HepG2 (cell line): ENCODE results near the gene LRGUK. TPM values are rescaled to one million over a fixed set of nuclear protein-coding genes. Genes with fewer than 3 reads are reported as not detected.

Experiments
- ATAC-seq: fragments of 200-7000 bp; cut with Tn5 transposase; 3 replicates; pipeline ENCODE4 v1.9.1; 2020; ENCODE audit warnings: mild to moderate bottlenecking, moderate library complexity
- BruUV-seq: library from RNA; stranded (reverse); fragments of 400-500 nt; replicated peaks from 2 replicates; lab custom pipeline; 2021; lab: Mats Ljungman, UMichigan
- CTCF ChIA-PET: fragments of 300-600 bp; formaldehyde crosslinking; extraction: SDS; loops from one replicate; lab custom pipeline; 2021; ENCODE audit warnings: low total read pairs, inconsistent platforms, low intra/inter-chr PET ratio; lab: Yijun Ruan, JAX
- POLR2A ChIA-PET: fragments of 350-600 bp; sonication (Branson Sonifier 250); formaldehyde crosslinking; loops from one replicate; lab custom pipeline; 2020; ENCODE audit warnings: antibody characterized with exemption, inconsistent platforms; lab: Yijun Ruan, JAX
- DNase-seq: peaks from one replicate; pipeline ENCODE4 v3.0.0-alpha.2; 2015; ENCODE audit warnings: low spot score
- FAIRE-seq: peaks from 3 replicates; lab custom pipeline; 2011; peaks lifted over from hg19 to GRCh38; lab: Jason Lieb, UNC
- H2AFZ ChIP-seq: one replicate; pipeline ENCODE4 v1.6.1; 2011; ENCODE audit warnings: low read length, inconsistent platforms
- H3K27ac ChIP-seq: fragments of 300-600 bp; 3 replicates; pipeline ENCODE4 v1.8.0; 2011; ENCODE audit warnings: mixed run types, mild to moderate bottlenecking, mixed read lengths, low read length, inconsistent platforms; ENCODE audit not compliant: insufficient read depth; ENCODE audit errors: extremely low read length
- H3K27me3 ChIP-seq, 2 experiments: fragments of 200-600 bp in 1 of 2; 2 replicates in 1 of 2; 3 replicates in 1 of 2; pipeline versions ENCODE4 v1.6.0 to v1.8.0; 2011; ENCODE audit warnings: low read length in 2 of 2, mild to moderate bottlenecking in 2 of 2, moderate library complexity in 2 of 2, inconsistent platforms in 1 of 2; ENCODE audit not compliant: insufficient read depth in 2 of 2, control insufficient read depth in 1 of 2
- H3K36me3 ChIP-seq, 2 experiments: fragments of 200-600 bp in 1 of 2; replicated peaks in 1 of 2; 2 replicates in 1 of 2; 3 replicates in 1 of 2; pipeline versions ENCODE4 v1.5.1 to v1.8.0; 2011; ENCODE audit warnings: low read length in 2 of 2, inconsistent platforms in 1 of 2; ENCODE audit not compliant: insufficient read depth in 2 of 2, control insufficient read depth in 1 of 2
- H3K4me1 ChIP-seq: 2 replicates; pipeline ENCODE4 v1.5.1; 2012; ENCODE audit warnings: low read length, inconsistent platforms; ENCODE audit not compliant: insufficient read depth
- H3K4me2 ChIP-seq: 2 replicates; pipeline ENCODE4 v1.6.0; 2011; ENCODE audit warnings: low read depth, low read length, inconsistent platforms
- H3K4me3 ChIP-seq, 3 experiments: fragments of 200-600 bp in 1 of 3; sonication (generic), shearing (Covaris generic) in 1 of 3; replicated peaks in 1 of 3; 2 replicates each; pipeline ENCODE4 v1.5.1; 2011 to 2016; ENCODE audit warnings: low read length in 3 of 3, inconsistent platforms in 2 of 3, low read depth in 2 of 3, mild to moderate bottlenecking in 2 of 3, control low read depth in 1 of 3, mixed read lengths in 1 of 3; ENCODE audit not compliant: insufficient read depth in 1 of 3
- H3K79me2 ChIP-seq: one replicate; pipeline ENCODE4 v1.6.1; 2011; ENCODE audit warnings: low read length, inconsistent platforms; ENCODE audit not compliant: insufficient read depth
- H3K9ac ChIP-seq: 2 replicates; pipeline ENCODE4 v1.6.0; 2011; ENCODE audit warnings: mild to moderate bottlenecking, low read depth, low read length, inconsistent platforms; ENCODE audit not compliant: insufficient read depth
- H3K9me3 ChIP-seq: 2 replicates; pipeline ENCODE4 v1.5.1; 2012; ENCODE audit warnings: mild to moderate bottlenecking, low read length
- H4K20me1 ChIP-seq: 2 replicates; pipeline ENCODE4 v1.6.0; 2011; ENCODE audit warnings: inconsistent platforms, mild to moderate bottlenecking, low read length, moderate library complexity; ENCODE audit not compliant: insufficient read depth
- KLF16 ChIP-seq, 2 experiments: sonication (generic) in 1 of 2; formaldehyde crosslinking in 1 of 2; IDR thresholded peaks; 2 replicates each; pipeline versions ENCODE4 v1.6.1 to v1.8.0; 2016 to 2023; ENCODE audit warnings: missing genetic modification reagents in 2 of 2, missing compliant biosample characterization in 1 of 2
- MZF1 ChIP-seq: sonication (generic); formaldehyde crosslinking; IDR thresholded peaks from 2 replicates; pipeline ENCODE4 v1.8.1; 2023; ENCODE audit warnings: mild to moderate bottlenecking, missing genetic modification reagents, borderline replicate concordance
- RFX5 ChIP-seq: IDR thresholded peaks from 2 replicates; pipeline ENCODE4 v1.6.1; 2011; ENCODE audit warnings: low read depth, low read length, improper control_type of control experiment
- SOX6 ChIP-seq, 2 experiments: fragments of 450-650 bp in 1 of 2; sonication (generic) in 1 of 2; formaldehyde crosslinking in 1 of 2; IDR thresholded peaks; 2 replicates each; pipeline versions ENCODE4 v1.4.0 to v1.6.1; 2017 to 2020; ENCODE audit warnings: antibody characterized with exemption in 1 of 2, mild to moderate bottlenecking in 1 of 2, missing genetic modification reagents in 1 of 2
- ZC3H4 ChIP-seq: sonication (generic); formaldehyde crosslinking; IDR thresholded peaks from 2 replicates; pipeline ENCODE4 v1.4.0; 2020; ENCODE audit warnings: missing genetic modification reagents, borderline replicate concordance
- ZNF629 ChIP-seq: sonication (generic); formaldehyde crosslinking; conservative IDR thresholded peaks from 2 replicates; pipeline ENCODE4 v1.5.0; 2020; ENCODE audit warnings: missing genetic modification reagents
- WGBS: methylation state at CpG from one replicate; pipeline ENCODE4 v1.1.6; 2017; ENCODE audit warnings: low lambda C conversion rate; 5-methylcytosine and 5-hydroxymethylcytosine counted together
- in situ Hi-C: cut with HindIII; loops from 2 replicates; pipeline ENCODE4 v1.10.0; 2017; ENCODE audit warnings: low pct_unique_long_range_greater_than_20kb; ENCODE audit not compliant: extremely low pct_ligation_motif_present
- intact Hi-C: fragments of 100-400 bp; cut with micrococcal nuclease; formaldehyde crosslinking; loops from one replicate; pipeline ENCODE4 v1.10.0; 2022; ENCODE audit not compliant: unreplicated experiment
- polyA plus RNA-seq, 8 experiments: library from polyadenylated mRNA; depleted of rRNA in 3 of 8; stranded (reverse) in 7 of 8; unstranded in 1 of 8; fragments of >200 nt; fragmentation: Illumina TruSeq in 4 of 8; extraction: Trizol in 4 of 8; gene quantifications; 2 replicates each; pipeline versions ENCODE4 v1.2.1 to v1.2.3, GENCODE V29; 2011 to 2016; ENCODE audit warnings: low read depth in 4 of 8, missing spikeins in 1 of 8, mixed read lengths in 1 of 8; ENCODE audit not compliant: insufficient read depth in 1 of 8
- total RNA-seq, 5 experiments: library from RNA; depleted of rRNA; stranded (reverse); fragments of >200 nt; fragmentation: Illumina TruSeq; extraction: Trizol; gene quantifications; 2 replicates each; pipeline ENCODE4 v1.2.3, GENCODE V29; 2016; ENCODE audit warnings: low read depth in 1 of 5
- TF ChIP-seq, protein P1 (sequence below): sonication (generic); formaldehyde crosslinking; IDR thresholded peaks from 2 replicates; pipeline ENCODE4 v1.4.0; 2020; ENCODE audit warnings: mild to moderate bottlenecking, missing genetic modification reagents

LRGUK gene
- total and polyA plus RNA-seq, 2 of the 13 experiments (the other 11 are each of a cell fraction or from before 2014, with no cell fraction given), result 0.18 to 0.20 TPM

- no TSS peak for BruUV-seq
- no peak overlapping the region for H3K27ac ChIP-seq
- no peaks in the 10 kb centered on the region for H3K4me1 ChIP-seq
- intact Hi-C loops, result no loop called here
- no peak for FAIRE-seq
- H2AFZ ChIP-seq, result no peak overlapping the region
- no peak overlapping the region for H3K9ac ChIP-seq
- H3K36me3 ChIP-seq, result no peaks in the 10 kb centered on the region
- no peaks in the 10 kb centered on the region for H3K9me3 ChIP-seq
- no peak for TF ChIP-seq MZF1 (CRISPR knock-in tag)
- TF ChIP-seq, protein P1, sequence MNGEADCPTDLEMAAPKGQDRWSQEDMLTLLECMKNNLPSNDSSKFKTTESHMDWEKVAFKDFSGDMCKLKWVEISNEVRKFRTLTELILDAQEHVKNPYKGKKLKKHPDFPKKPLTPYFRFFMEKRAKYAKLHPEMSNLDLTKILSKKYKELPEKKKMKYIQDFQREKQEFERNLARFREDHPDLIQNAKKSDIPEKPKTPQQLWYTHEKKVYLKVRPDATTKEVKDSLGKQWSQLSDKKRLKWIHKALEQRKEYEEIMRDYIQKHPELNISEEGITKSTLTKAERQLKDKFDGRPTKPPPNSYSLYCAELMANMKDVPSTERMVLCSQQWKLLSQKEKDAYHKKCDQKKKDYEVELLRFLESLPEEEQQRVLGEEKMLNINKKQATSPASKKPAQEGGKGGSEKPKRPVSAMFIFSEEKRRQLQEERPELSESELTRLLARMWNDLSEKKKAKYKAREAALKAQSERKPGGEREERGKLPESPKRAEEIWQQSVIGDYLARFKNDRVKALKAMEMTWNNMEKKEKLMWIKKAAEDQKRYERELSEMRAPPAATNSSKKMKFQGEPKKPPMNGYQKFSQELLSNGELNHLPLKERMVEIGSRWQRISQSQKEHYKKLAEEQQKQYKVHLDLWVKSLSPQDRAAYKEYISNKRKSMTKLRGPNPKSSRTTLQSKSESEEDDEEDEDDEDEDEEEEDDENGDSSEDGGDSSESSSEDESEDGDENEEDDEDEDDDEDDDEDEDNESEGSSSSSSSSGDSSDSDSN, result no peak
- no peak for TF ChIP-seq ZC3H4 (CRISPR knock-in tag)
- TF ChIP-seq SOX6 (IDR thresholded peaks at IDR 0.05), result no peak
- no peak for TF ChIP-seq SOX6 (CRISPR knock-in tag; IDR thresholded peaks at IDR 0.05)
- TF ChIP-seq KLF16 (CRISPR knock-in tag; IDR thresholded peaks at IDR 0.05), result no peak
- no peak for TF ChIP-seq ZNF629 (CRISPR knock-in tag)
- TF ChIP-seq RFX5, result no peak
- TF ChIP-seq, all 625 proteins: peak for 0
- no peak overlapping the region for H3K4me3 ChIP-seq
- POLR2A ChIA-PET, result no interaction called here
- no peak for DNase-seq
- no peaks in the 10 kb centered on the region for H3K27me3 ChIP-seq
- no peak overlapping the region for H3K4me2 ChIP-seq
- no peaks in the 10 kb centered on the region for H4K20me1 ChIP-seq
- ATAC-seq, result no peak
- CTCF ChIA-PET, result no interaction called here
- in situ Hi-C loops, result no loop called here
- WGBS, result 85% methylated on average over 4 of the region's 5 CpGs
- no peaks in the 10 kb centered on the region for H3K79me2 ChIP-seq
Observed at GRCh38 chr7:134167250-134167649, 40.1 kb downstream of the LRGUK start.
